Tibial artery (tissue), 4 donors: ENCODE results near the gene SIL1.

Source experiments
- DNase-seq, 2 donors: peaks; one replicate each; pipeline ENCODE4 v3.0.0-alpha.2; 2019
- H3K27ac ChIP-seq, 2 donors: fragments of 200-600 bp; sonication (generic) in 1 of 2; 1 replicate in 1 of 2; 2 replicates in 1 of 2; pipeline ENCODE4 v1.5.1; 2018 to 2019; ENCODE audit warnings: mild to moderate bottlenecking in 1 of 2
- H3K27me3 ChIP-seq, 2 donors: fragments of 200-600 bp; sonication (generic) in 1 of 2; one replicate each; pipeline versions ENCODE4 v1.5.1 to v1.6.0; 2016 to 2019
- H3K36me3 ChIP-seq, 3 donors: fragments of 200-600 bp; sonication (generic) in 2 of 3; one replicate each; pipeline ENCODE4 v1.5.1; 2016 to 2019; ENCODE audit warnings: mild to moderate bottlenecking in 2 of 3
- H3K4me1 ChIP-seq, 4 donors: fragments of 200-600 bp; sonication (generic) in 2 of 4; 1 replicate in 3 of 4; 2 replicates in 1 of 4; pipeline ENCODE4 v1.5.1; 2016 to 2019
- H3K4me3 ChIP-seq, 2 donors: fragments of 200-600 bp; sonication (generic) in 1 of 2; 1 replicate in 1 of 2; 2 replicates in 1 of 2; pipeline ENCODE4 v1.5.1; 2018 to 2019; ENCODE audit warnings: mild to moderate bottlenecking in 2 of 2
- H3K9me3 ChIP-seq, 3 donors: fragments of 200-600 bp; sonication (generic) in 1 of 3; one replicate each; pipeline ENCODE4 v1.5.1; 2016 to 2019
- intact Hi-C: fragments of 100-400 bp; cut with DNase I; formaldehyde crosslinking; loops from one replicate; pipeline ENCODE4 v1.15.0; 2023; ENCODE audit warnings: low total_unique reads
- TF ChIP-seq, protein P1 (sequence below), 2 experiments: fragments of 200-600 bp in 1 of 2; fragments of 450-650 bp in 1 of 2; IDR thresholded peaks; one replicate each; pipeline ENCODE4 v1.5.1; 2017 to 2019; ENCODE audit warnings: antibody characterized with exemption in 2 of 2, mild to moderate bottlenecking in 1 of 2, moderate library complexity in 1 of 2

Gene SIL1

DNA sequence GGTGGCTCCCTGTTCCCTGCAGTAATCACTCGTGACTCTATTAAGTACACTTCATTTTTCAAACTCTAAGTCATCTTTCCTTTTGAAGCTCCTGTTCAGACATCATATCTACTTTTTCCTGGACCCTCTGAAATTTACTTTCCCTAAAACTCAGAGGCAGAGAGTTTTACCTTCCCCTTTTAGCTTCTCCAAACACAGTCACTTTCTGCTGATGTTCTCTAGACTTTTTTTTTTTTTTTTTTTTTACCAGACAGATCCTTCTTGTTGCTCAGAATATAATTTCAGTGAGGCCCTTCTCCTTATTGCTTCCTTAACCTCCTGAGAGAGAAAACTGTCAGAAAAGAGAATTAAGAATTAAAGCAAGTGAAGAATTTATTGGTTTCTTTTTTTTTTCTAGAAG, 236.4 kb downstream of the SIL1 start:
- H3K27me3 ChIP-seq, result no peaks in the 10 kb centered on the region
- no peaks in the 10 kb centered on the region for H3K9me3 ChIP-seq
- no peak overlapping the region for H3K27ac ChIP-seq
- DNase-seq, result no peak
- TF ChIP-seq, protein P1, sequence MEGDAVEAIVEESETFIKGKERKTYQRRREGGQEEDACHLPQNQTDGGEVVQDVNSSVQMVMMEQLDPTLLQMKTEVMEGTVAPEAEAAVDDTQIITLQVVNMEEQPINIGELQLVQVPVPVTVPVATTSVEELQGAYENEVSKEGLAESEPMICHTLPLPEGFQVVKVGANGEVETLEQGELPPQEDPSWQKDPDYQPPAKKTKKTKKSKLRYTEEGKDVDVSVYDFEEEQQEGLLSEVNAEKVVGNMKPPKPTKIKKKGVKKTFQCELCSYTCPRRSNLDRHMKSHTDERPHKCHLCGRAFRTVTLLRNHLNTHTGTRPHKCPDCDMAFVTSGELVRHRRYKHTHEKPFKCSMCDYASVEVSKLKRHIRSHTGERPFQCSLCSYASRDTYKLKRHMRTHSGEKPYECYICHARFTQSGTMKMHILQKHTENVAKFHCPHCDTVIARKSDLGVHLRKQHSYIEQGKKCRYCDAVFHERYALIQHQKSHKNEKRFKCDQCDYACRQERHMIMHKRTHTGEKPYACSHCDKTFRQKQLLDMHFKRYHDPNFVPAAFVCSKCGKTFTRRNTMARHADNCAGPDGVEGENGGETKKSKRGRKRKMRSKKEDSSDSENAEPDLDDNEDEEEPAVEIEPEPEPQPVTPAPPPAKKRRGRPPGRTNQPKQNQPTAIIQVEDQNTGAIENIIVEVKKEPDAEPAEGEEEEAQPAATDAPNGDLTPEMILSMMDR (IDR thresholded peaks at IDR 0.05), result no peak
- H3K36me3 ChIP-seq, result no peaks in the 10 kb centered on the region
- no peaks in the 10 kb centered on the region for H3K4me1 ChIP-seq
- H3K4me3 ChIP-seq, result no peak overlapping the region
- intact Hi-C loops, result no loop called here

- TF ChIP-seq, protein P1 (IDR thresholded peaks at IDR 0.05), result no peak
- Histone ChIP-seq H3K9me3 (no peaks in the 10 kb centered on the region), H3K36me3 (no peaks in the 10 kb centered on the region), H3K4me3 (no peak overlapping the region), H3K27me3 (no peaks in the 10 kb centered on the region), H3K4me1 (no peaks in the 10 kb centered on the region), H3K27ac (no peak overlapping the region)
- intact Hi-C loops, result no loop called here
- no peak for DNase-seq
Observed at GRCh38 chr5:138961221-138961620, 236.9 kb downstream of the SIL1 start.

- H3K36me3 ChIP-seq, result no peaks in the 10 kb centered on the region
- intact Hi-C loops, result no loop called here
- no peaks in the 10 kb centered on the region for H3K9me3 ChIP-seq
- H3K27me3 ChIP-seq, result no peaks in the 10 kb centered on the region
- peak in 1 of 2 donors; percentile 3 for DNase-seq
- TF ChIP-seq, protein P1 (IDR thresholded peaks at IDR 0.05), result no peak
- peaks cover 0 to 5% (median 1%) of the 10 kb centered on the region in 4 donors for H3K4me1 ChIP-seq
- H3K27ac ChIP-seq, result no peak overlapping the region
- H3K4me3 ChIP-seq, result no peak overlapping the region
Observed at GRCh38 chr5:138960145-138960692, 237.9 kb downstream of the SIL1 start.

- TF ChIP-seq, protein P1 (IDR thresholded peaks at IDR 0.05), result no peak
- H3K9me3 ChIP-seq, result no peaks in the 10 kb centered on the region
- no peaks in the 10 kb centered on the region for H3K36me3 ChIP-seq
- H3K4me3 ChIP-seq, result no peak overlapping the region
- H3K27ac ChIP-seq, result no peak overlapping the region
- peak in 1 of 2 donors; percentile 9 for DNase-seq
- no peaks in the 10 kb centered on the region for H3K27me3 ChIP-seq
- peaks cover 0 to 38% (median 30%) of the 10 kb centered on the region in 4 donors for H3K4me1 ChIP-seq
- intact Hi-C loops, result no loop called here
Observed at GRCh38 chr5:138956801-138957200, 241.4 kb downstream of the SIL1 start.

DNA sequence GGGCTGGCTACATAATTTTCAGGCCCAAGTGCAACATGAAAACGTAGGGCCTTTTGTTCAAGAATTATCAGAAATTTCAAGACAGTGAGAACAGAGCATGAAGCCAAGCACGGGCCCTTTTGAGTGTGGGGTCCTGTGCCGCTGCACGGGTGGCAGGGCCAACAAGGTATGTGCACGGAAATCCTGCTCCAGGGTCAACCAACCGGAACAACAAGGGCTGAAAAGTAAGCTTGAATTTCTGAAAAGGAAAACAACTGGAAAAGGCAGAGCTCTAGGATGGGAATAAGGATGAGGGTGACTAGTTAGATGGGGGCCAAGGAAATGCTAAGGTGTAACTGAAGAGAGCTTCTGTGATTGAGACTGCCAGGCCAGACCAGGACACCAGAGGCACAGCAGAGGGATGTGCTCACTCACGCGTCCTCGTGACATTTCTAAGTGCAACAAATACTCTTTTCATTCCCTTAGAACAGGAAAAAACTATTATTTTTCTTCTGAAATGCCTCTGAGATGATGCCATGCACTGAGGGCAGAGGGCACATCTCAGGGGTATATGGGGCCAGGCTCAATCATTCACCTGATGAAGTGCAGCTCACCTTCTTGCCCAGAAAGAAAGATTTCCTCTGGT, 242.4 kb downstream of the SIL1 start:
- H3K36me3 ChIP-seq, result peaks cover 0 to 4% (median 0%) of the 10 kb centered on the region in 3 donors
- TF ChIP-seq, protein P1 (IDR thresholded peaks at IDR 0.05), result no peak
- H3K4me1 ChIP-seq, result peaks cover 0 to 48% (median 38%) of the 10 kb centered on the region in 4 donors
- peak in 1 of 2 donors; percentile 4 for DNase-seq
- no peaks in the 10 kb centered on the region for H3K27me3 ChIP-seq
- H3K9me3 ChIP-seq, result no peaks in the 10 kb centered on the region
- intact Hi-C loops, result no loop called here
- H3K4me3 ChIP-seq, result no peak overlapping the region
- no peak overlapping the region for H3K27ac ChIP-seq
